Caco-2 (cell line): ENCODE measurements around the gene KRT77. TPM values are rescaled to one million over a fixed set of nuclear protein-coding genes. Genes with fewer than 3 reads are reported as not detected.
A peak's percentile ranks its signal among the peaks of the same experiment; 100 is the strongest.

Source experiments
- BruUV-seq: library from RNA; stranded (reverse); fragments of 400-500 nt; replicated peaks from 2 replicates; lab custom pipeline; 2021; lab: Mats Ljungman, UMichigan
- CTCF ChIA-PET: fragments of 300-600 bp; sonication (Branson Sonifier 250); formaldehyde crosslinking; loops from one replicate; lab custom pipeline; 2022; ENCODE audit warnings: antibody characterized with exemption; lab: Charles Lee
- POLR2A ChIA-PET: fragments of 300-600 bp; sonication (Branson Sonifier 250); formaldehyde crosslinking; loops from one replicate; lab custom pipeline; 2022; ENCODE audit warnings: antibody characterized with exemption; lab: Charles Lee
- DNase-seq, 2 experiments: peaks; one replicate each; pipeline versions ENCODE4 v3.0.0 to v3.0.0-alpha.2; 2020 to 2022
- H3K27me3 ChIP-seq: replicated peaks from 2 replicates; pipeline ENCODE4 v1.6.0; 2011; ENCODE audit warnings: low read length; ENCODE audit not compliant: control insufficient read depth, insufficient read depth
- H3K36me3 ChIP-seq: 2 replicates; pipeline ENCODE4 v1.5.1; 2011; ENCODE audit warnings: low read length; ENCODE audit not compliant: control insufficient read depth, insufficient read depth
- H3K4me1 ChIP-seq: fragments of 250-450 bp; sonication (Bioruptor Pico); 2 replicates; pipeline ENCODE4 v1.5.1; 2020; ENCODE audit warnings: mild to moderate bottlenecking
- H3K4me3 ChIP-seq: 2 replicates; pipeline ENCODE4 v1.5.1; 2011; ENCODE audit warnings: low read depth, mild to moderate bottlenecking, control low read depth, low read length
- H3K9me3 ChIP-seq: fragments of 250-450 bp; sonication (Bioruptor Pico); 2 replicates; pipeline ENCODE4 v1.5.1; 2020; ENCODE audit warnings: mild to moderate bottlenecking, moderate library complexity
- H3K27ac Mint-ChIP-seq: one replicate; pipeline ENCODE4 v1.8.0; 2022; ENCODE audit warnings: mixed read lengths; ENCODE audit not compliant: unreplicated experiment
- H3K27me3 Mint-ChIP-seq: one replicate; pipeline ENCODE4 v1.8.0; 2022; ENCODE audit warnings: mixed read lengths; ENCODE audit not compliant: insufficient read depth, unreplicated experiment
- H3K36me3 Mint-ChIP-seq: one replicate; pipeline ENCODE4 v1.8.0; 2022; ENCODE audit warnings: mild to moderate bottlenecking, mixed read lengths; ENCODE audit not compliant: insufficient read depth, unreplicated experiment
- H3K4me1 Mint-ChIP-seq: one replicate; pipeline ENCODE4 v1.8.0; 2022; ENCODE audit warnings: low read depth, mixed read lengths; ENCODE audit not compliant: unreplicated experiment
- H3K4me3 Mint-ChIP-seq: one replicate; pipeline ENCODE4 v1.8.0; 2022; ENCODE audit warnings: mild to moderate bottlenecking, moderate library complexity, mixed read lengths; ENCODE audit not compliant: unreplicated experiment
- H3K9me3 Mint-ChIP-seq: one replicate; pipeline ENCODE4 v1.8.0; 2022; ENCODE audit warnings: mixed read lengths; ENCODE audit not compliant: unreplicated experiment
- intact Hi-C: fragments of 100-400 bp; cut with micrococcal nuclease; formaldehyde crosslinking; loops from one replicate; pipeline ENCODE4 v1.10.0; 2022; ENCODE audit not compliant: unreplicated experiment
- total RNA-seq: library from RNA; stranded (reverse); gene quantifications from 2 replicates; pipeline ENCODE4 v1.2.3, GENCODE V29; 2022
- TF ChIP-seq, protein P1 (sequence below), 2 experiments: fragments of 200-600 bp in 1 of 2; IDR thresholded peaks; 1 replicate in 1 of 2; 2 replicates in 1 of 2; pipeline versions ENCODE4 v1.5.1 to v1.8.0; 2011 to 2022; ENCODE audit warnings: antibody characterized with exemption in 1 of 2, control low read depth in 1 of 2, inconsistent platforms in 1 of 2, low read depth in 1 of 2, low read length in 1 of 2, mild to moderate bottlenecking in 1 of 2, moderate library complexity in 1 of 2; ENCODE audit not compliant: insufficient read depth in 1 of 2, severe bottlenecking in 1 of 2, unreplicated experiment in 1 of 2

KRT77 gene
- total RNA-seq, 1 experiment from 2014 or later, result not detected

DNA sequence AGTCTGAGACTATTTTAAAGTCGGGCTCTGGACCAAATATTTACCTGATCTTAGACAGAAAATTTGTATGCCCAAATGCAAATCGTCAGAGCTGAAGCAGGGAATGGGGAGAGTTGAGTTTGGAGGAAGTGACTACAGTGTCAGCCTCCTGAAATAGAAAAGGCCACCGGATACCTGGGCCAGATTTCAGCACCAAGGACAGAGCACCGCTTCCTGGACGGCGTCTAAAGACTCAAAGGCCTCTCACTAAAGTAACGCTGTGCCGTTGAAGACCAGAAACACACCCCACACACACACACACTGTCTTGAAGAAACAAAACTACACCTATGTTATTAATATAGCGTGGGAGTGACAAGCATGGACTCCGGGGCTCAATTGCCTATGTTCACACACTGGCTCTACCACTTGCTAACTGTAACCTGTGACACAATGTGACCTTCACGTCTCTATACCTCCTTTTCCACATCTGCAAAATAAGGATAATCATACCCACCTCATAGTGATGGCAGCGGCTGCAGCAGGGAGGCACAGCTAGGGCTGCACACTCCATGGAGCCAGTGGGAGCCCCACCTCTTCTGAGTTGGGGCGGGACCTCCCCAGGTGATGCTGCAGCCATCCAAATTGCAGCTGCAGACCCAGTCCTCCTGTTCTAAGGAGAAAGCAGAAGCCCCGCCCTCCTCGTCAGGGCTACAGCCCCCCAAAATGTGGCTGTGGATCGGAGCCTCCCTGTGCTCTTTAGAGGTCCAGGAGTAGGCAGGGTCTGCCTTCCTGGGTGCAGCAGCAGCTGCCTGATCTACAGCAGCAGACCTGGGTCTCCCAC is 38.3 kb upstream of the KRT77 start:
- Mint-ChIP-seq H3K4me3 (no peak overlapping the region), H3K27me3 (peaks cover 12% of the 10 kb centered on the region)
- POLR2A ChIA-PET, result no interaction called here

DNA sequence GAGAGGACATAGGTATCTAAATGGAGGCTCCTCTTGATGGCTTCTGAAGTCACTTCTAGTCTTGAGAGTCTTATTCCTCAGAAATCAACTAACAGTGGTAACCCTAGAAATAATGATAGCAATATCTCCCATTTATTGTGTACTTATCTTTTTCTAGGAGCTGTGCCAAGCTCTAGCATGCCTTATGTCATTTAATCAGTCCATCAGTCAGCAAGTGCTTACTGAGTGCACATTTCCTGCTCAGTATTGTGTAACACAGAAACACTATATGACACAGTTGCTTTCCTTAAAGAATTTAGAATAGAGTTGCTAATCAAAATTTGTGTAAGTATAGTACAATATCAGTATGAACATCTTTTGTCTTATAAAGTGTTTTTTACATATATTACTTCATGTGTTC is 37.3 kb upstream of the KRT77 start:
- intact Hi-C loops, result no loop called here
- TF ChIP-seq, protein P1, sequence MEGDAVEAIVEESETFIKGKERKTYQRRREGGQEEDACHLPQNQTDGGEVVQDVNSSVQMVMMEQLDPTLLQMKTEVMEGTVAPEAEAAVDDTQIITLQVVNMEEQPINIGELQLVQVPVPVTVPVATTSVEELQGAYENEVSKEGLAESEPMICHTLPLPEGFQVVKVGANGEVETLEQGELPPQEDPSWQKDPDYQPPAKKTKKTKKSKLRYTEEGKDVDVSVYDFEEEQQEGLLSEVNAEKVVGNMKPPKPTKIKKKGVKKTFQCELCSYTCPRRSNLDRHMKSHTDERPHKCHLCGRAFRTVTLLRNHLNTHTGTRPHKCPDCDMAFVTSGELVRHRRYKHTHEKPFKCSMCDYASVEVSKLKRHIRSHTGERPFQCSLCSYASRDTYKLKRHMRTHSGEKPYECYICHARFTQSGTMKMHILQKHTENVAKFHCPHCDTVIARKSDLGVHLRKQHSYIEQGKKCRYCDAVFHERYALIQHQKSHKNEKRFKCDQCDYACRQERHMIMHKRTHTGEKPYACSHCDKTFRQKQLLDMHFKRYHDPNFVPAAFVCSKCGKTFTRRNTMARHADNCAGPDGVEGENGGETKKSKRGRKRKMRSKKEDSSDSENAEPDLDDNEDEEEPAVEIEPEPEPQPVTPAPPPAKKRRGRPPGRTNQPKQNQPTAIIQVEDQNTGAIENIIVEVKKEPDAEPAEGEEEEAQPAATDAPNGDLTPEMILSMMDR (IDR thresholded peaks at IDR 0.05; ENCODE audit: insufficient read depth in 1 of 2, low read depth in 1 of 2, low read length in 1 of 2, severe bottlenecking in 1 of 2, unreplicated experiment in 1 of 2), result no peak
- BruUV-seq, result no TSS peak
- no peak overlapping the region for H3K4me3 Mint-ChIP-seq
- Histone ChIP-seq H3K27me3 (no peaks in the 10 kb centered on the region), H3K4me1 (no peaks in the 10 kb centered on the region), H3K4me3 (no peak overlapping the region), H3K36me3 (no peaks in the 10 kb centered on the region), H3K9me3 (no peaks in the 10 kb centered on the region)
- H3K4me1 Mint-ChIP-seq, result no peaks in the 10 kb centered on the region
- H3K27ac Mint-ChIP-seq, result no peak overlapping the region
- H3K27me3 Mint-ChIP-seq, result peaks cover 7% of the 10 kb centered on the region
- no peaks in the 10 kb centered on the region for H3K9me3 Mint-ChIP-seq
- ChIA-PET POLR2A (no interaction called here), CTCF (no interaction called here)
- no peak for DNase-seq
- no peaks in the 10 kb centered on the region for H3K36me3 Mint-ChIP-seq

More for the DNA sequence above, 38.3 kb upstream of the KRT77 start:
- Histone ChIP-seq H3K9me3 (no peaks in the 10 kb centered on the region), H3K4me1 (no peaks in the 10 kb centered on the region), H3K27me3 (no peaks in the 10 kb centered on the region), H3K36me3 (no peaks in the 10 kb centered on the region), H3K4me3 (no peak overlapping the region)
- intact Hi-C loops, result no loop called here
- peak; percentile 69 to 81 for DNase-seq
- CTCF ChIA-PET, result no interaction called here
- no peaks in the 10 kb centered on the region for H3K9me3 Mint-ChIP-seq
- H3K4me1 Mint-ChIP-seq, result no peaks in the 10 kb centered on the region
- BruUV-seq, result no TSS peak
- H3K36me3 Mint-ChIP-seq, result no peaks in the 10 kb centered on the region
- TF ChIP-seq, protein P1 (IDR thresholded peaks at IDR 0.05; ENCODE audit: insufficient read depth in 1 of 2, low read depth in 1 of 2, low read length in 1 of 2, severe bottlenecking in 1 of 2, unreplicated experiment in 1 of 2), result no peak
- no peak overlapping the region for H3K27ac Mint-ChIP-seq

DNA sequence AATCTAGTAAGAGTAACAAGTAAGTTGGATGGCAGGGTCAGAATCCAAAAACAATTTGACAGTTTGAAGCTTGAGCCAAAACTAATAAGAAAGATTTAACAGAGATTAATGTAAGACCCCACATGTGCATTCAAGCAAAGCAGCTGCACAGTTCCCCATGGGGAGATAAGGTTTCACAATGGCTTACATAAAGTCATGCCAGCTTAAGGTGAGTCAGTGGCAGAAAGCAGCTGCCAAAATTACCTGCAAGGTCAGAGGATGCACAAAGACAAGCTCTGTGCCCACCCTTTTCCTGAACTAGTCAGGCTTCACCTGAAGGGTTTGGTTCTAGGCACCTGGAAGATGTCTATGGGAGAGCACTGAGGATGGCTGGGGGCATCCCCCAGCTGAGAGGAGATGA is 36.6 kb upstream of the KRT77 start:
- H3K27me3 Mint-ChIP-seq, result peaks cover 10% of the 10 kb centered on the region
- intact Hi-C loops, result no loop called here
- Histone ChIP-seq H3K4me3 (no peak overlapping the region), H3K36me3 (no peaks in the 10 kb centered on the region), H3K4me1 (no peaks in the 10 kb centered on the region), H3K27me3 (no peaks in the 10 kb centered on the region), H3K9me3 (no peaks in the 10 kb centered on the region)
- CTCF ChIA-PET, result no interaction called here
- H3K4me1 Mint-ChIP-seq, result no peaks in the 10 kb centered on the region
- no peaks in the 10 kb centered on the region for H3K36me3 Mint-ChIP-seq
- TF ChIP-seq, protein P1 (IDR thresholded peaks at IDR 0.05; ENCODE audit: insufficient read depth in 1 of 2, low read depth in 1 of 2, low read length in 1 of 2, severe bottlenecking in 1 of 2, unreplicated experiment in 1 of 2), result no peak
- BruUV-seq, result no TSS peak
- no peak overlapping the region for H3K27ac Mint-ChIP-seq
- no peak for DNase-seq
- H3K4me3 Mint-ChIP-seq, result no peak overlapping the region
- H3K9me3 Mint-ChIP-seq, result no peaks in the 10 kb centered on the region
- POLR2A ChIA-PET, result no interaction called here
